ENCODE results near the gene BPIFA1.

GRCh38 chr20:33291830-33292355 is 56.1 kb downstream of the BPIFA1 start:
- peak; percentile 80 to 96 for TF ChIP-seq CTCF (conservative IDR thresholded peaks at IDR 0.05 in 1 of 2, IDR thresholded peaks at IDR 0.05 in 1 of 2; ENCODE audit: low read depth in 1 of 2, low read length in 2 of 2)
- no peak for TF ChIP-seq EZH2 (IDR thresholded peaks at IDR 0.05; ENCODE audit: low read length, missing control alignments)

Data from fibroblast of lung (primary cell).